Measurements from ENCODE around the gene CNTN5. TPM values are rescaled to one million over a fixed set of nuclear protein-coding genes. Genes with fewer than 3 reads are reported as not detected.

Gene CNTN5
- polyA plus RNA-seq, 1 donor (not counting 4 experiments of a cell fraction or from before 2014, with no cell fraction given) = not detected

DNA sequence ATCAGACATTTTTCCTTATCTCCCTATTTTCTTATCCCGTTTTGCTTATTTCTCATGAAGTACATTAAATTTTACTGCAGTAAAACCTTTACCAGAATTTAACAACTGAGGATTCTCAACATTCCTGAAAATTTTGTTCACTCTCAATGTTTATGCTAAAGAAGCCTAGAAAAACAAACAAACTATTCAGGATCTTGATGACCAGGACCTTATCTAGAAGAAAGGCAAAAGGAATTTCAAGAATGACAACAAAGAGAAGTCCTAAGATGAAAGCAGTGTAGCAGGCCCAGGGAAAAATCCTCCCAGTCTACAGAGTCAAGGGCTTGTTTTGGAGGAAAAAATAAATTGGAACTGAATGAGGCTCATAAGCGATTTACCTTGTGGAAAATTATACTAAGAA, 1383.1 kb downstream of the CNTN5 start:
- Histone ChIP-seq H3K27ac (ENCODE audit: control insufficient read depth, insufficient read depth, low read length) (no peak overlapping the region), H3K4me1 (ENCODE audit: control insufficient read depth, extremely low read depth, insufficient read depth, low read length) (no peaks in the 10 kb centered on the region), H3K9me1 (ENCODE audit: control insufficient read depth, extremely low read depth, insufficient read depth, low read length) (no peaks in the 10 kb centered on the region), H3K9ac (ENCODE audit: control insufficient read depth, extremely low read depth, insufficient read depth, low read length) (no peak overlapping the region), H3K9me3 (ENCODE audit: control insufficient read depth, low read depth, low read length) (no peaks in the 10 kb centered on the region), H3K4me2 (ENCODE audit: control insufficient read depth, extremely low read depth, insufficient read depth, low read depth, low read length) (no peak overlapping the region), H3K79me2 (ENCODE audit: control insufficient read depth, insufficient read depth, low read length) (no peaks in the 10 kb centered on the region), H3K36me3 (ENCODE audit: control insufficient read depth in 2 of 2, extremely low read depth in 1 of 2, insufficient read depth in 2 of 2, low read length in 2 of 2) (no peaks in the 10 kb centered on the region), H4K20me1 (ENCODE audit: control insufficient read depth, extremely low read depth, insufficient read depth, low read length) (no peaks in the 10 kb centered on the region), H3K27me3 (ENCODE audit: control insufficient read depth, extremely low read depth, insufficient read depth, low read length) (no peaks in the 10 kb centered on the region), H2AFZ (ENCODE audit: control insufficient read depth, low read length) (no peak overlapping the region), H3K4me3 (ENCODE audit: control insufficient read depth in 2 of 3, extremely low read depth in 1 of 3, insufficient read depth in 2 of 3, low read depth in 1 of 3, low read length in 3 of 3) (no peak overlapping the region)
- FAIRE-seq = no peak
- TF ChIP-seq, protein P1, sequence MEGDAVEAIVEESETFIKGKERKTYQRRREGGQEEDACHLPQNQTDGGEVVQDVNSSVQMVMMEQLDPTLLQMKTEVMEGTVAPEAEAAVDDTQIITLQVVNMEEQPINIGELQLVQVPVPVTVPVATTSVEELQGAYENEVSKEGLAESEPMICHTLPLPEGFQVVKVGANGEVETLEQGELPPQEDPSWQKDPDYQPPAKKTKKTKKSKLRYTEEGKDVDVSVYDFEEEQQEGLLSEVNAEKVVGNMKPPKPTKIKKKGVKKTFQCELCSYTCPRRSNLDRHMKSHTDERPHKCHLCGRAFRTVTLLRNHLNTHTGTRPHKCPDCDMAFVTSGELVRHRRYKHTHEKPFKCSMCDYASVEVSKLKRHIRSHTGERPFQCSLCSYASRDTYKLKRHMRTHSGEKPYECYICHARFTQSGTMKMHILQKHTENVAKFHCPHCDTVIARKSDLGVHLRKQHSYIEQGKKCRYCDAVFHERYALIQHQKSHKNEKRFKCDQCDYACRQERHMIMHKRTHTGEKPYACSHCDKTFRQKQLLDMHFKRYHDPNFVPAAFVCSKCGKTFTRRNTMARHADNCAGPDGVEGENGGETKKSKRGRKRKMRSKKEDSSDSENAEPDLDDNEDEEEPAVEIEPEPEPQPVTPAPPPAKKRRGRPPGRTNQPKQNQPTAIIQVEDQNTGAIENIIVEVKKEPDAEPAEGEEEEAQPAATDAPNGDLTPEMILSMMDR (optimal IDR thresholded peaks at IDR 0.05 in 1 of 3, IDR thresholded peaks at IDR 0.05 in 1 of 3, conservative IDR thresholded peaks at IDR 0.05 in 1 of 3; ENCODE audit: extremely low read depth in 1 of 3, insufficient read depth in 2 of 3, low read length in 3 of 3) = no peak
- TF ChIP-seq EZH2 (IDR thresholded peaks at IDR 0.05; ENCODE audit: low read length) = no peak
- dilution Hi-C loops (cut with MboI; ENCODE audit: extremely low pct_ligation_motif_present, low sequenced_read_pairs) = no loop called here
- no peak for DNase-seq (ENCODE audit: low read depth, low spot score)

DNA sequence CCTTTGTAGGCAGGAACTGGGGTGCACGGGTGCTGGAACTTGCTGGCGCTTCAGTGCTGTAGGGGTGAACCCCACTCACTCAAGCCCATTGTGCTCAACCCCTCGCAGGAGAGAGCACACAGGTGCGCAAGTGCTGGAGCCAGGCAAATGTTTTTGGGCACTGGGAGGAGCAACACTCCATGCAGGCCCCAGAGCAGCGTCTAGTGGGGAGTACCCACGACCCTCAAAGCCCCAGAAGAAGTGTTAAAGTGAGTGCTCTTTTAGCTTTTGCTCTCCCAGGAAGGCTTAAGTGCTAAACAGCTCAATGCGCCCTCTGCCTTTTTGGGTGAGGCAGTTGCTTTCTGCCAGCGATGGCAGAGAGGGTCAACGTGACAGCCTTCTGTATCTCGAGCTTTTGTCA, 1384.2 kb downstream of the CNTN5 start:
- Histone ChIP-seq H3K27ac (ENCODE audit: control insufficient read depth, insufficient read depth, low read length) (no peak overlapping the region), H3K4me2 (ENCODE audit: control insufficient read depth, extremely low read depth, insufficient read depth, low read depth, low read length) (no peak overlapping the region), H4K20me1 (ENCODE audit: control insufficient read depth, extremely low read depth, insufficient read depth, low read length) (no peaks in the 10 kb centered on the region), H3K4me3 (ENCODE audit: control insufficient read depth in 2 of 3, extremely low read depth in 1 of 3, insufficient read depth in 2 of 3, low read depth in 1 of 3, low read length in 3 of 3) (no peak overlapping the region), H3K36me3 (ENCODE audit: control insufficient read depth in 2 of 2, extremely low read depth in 1 of 2, insufficient read depth in 2 of 2, low read length in 2 of 2) (no peaks in the 10 kb centered on the region), H3K4me1 (ENCODE audit: control insufficient read depth, extremely low read depth, insufficient read depth, low read length) (no peaks in the 10 kb centered on the region), H3K9me3 (ENCODE audit: control insufficient read depth, low read depth, low read length) (no peaks in the 10 kb centered on the region), H3K79me2 (ENCODE audit: control insufficient read depth, insufficient read depth, low read length) (no peaks in the 10 kb centered on the region), H2AFZ (ENCODE audit: control insufficient read depth, low read length) (no peak overlapping the region), H3K9ac (ENCODE audit: control insufficient read depth, extremely low read depth, insufficient read depth, low read length) (no peak overlapping the region), H3K27me3 (ENCODE audit: control insufficient read depth, extremely low read depth, insufficient read depth, low read length) (no peaks in the 10 kb centered on the region), H3K9me1 (ENCODE audit: control insufficient read depth, extremely low read depth, insufficient read depth, low read length) (no peaks in the 10 kb centered on the region)
- dilution Hi-C loops (cut with MboI; ENCODE audit: extremely low pct_ligation_motif_present, low sequenced_read_pairs) = no loop called here
- FAIRE-seq = no peak
- no peak for DNase-seq (ENCODE audit: low read depth, low spot score)
- TF ChIP-seq, protein P1 (optimal IDR thresholded peaks at IDR 0.05 in 1 of 3, IDR thresholded peaks at IDR 0.05 in 1 of 3, conservative IDR thresholded peaks at IDR 0.05 in 1 of 3; ENCODE audit: extremely low read depth in 1 of 3, insufficient read depth in 2 of 3, low read length in 3 of 3) = no peak
- TF ChIP-seq EZH2 (IDR thresholded peaks at IDR 0.05; ENCODE audit: low read length) = no peak
